OCI-LY3 (cell line): ENCODE data around the gene FRMPD1.

ENCODE experiments used
- H2AFZ ChIP-seq: fragments of 200-600, 300-600 bp; shearing (Covaris generic); 2 replicates; pipeline ENCODE4 v1.6.0; 2014; ENCODE audit warnings: antibody characterized with exemption, low read depth, low read length
- H3K27ac ChIP-seq: fragments of 200-600, 300-600 bp; sonication (generic); 2 replicates; pipeline ENCODE4 v1.5.1; 2014; ENCODE audit warnings: mild to moderate bottlenecking, low read length, moderate library complexity, mixed read lengths
- H3K27me3 ChIP-seq: fragments of 200-600, 300-600 bp; sonication (generic); 2 replicates; pipeline ENCODE4 v1.6.1; 2014; ENCODE audit warnings: low read depth, low read length, mixed read lengths
- H3K36me3 ChIP-seq: fragments of 200-600, 300-600 bp; sonication (generic); replicated peaks from 2 replicates; pipeline ENCODE3; 2014; ENCODE audit warnings: low read depth, low read length, mixed read lengths
- H3K4me1 ChIP-seq: fragments of 300-600, 200-600 bp; sonication (generic); 2 replicates; pipeline ENCODE4 v1.6.1; 2014; ENCODE audit warnings: low read length, mixed read lengths
- H3K4me2 ChIP-seq: fragments of 200-600, 300-600 bp; sonication (generic); 2 replicates; pipeline ENCODE4 v1.6.1; 2014; ENCODE audit warnings: low read length, mixed read lengths
- H3K4me3 ChIP-seq: fragments of 300-600, 200-600 bp; sonication (generic); 2 replicates; pipeline ENCODE4 v1.5.1; 2014; ENCODE audit warnings: antibody characterized with exemption, mild to moderate bottlenecking, low read length, moderate library complexity
- H3K79me2 ChIP-seq: fragments of 300-600, 200-600 bp; shearing (Covaris generic); 2 replicates; pipeline ENCODE4 v1.6.1; 2014; ENCODE audit warnings: mild to moderate bottlenecking, low read length, mixed read lengths
- H3K9ac ChIP-seq: fragments of 300-600, 200-600 bp; shearing (Covaris generic); 2 replicates; pipeline ENCODE4 v1.6.0; 2014; ENCODE audit warnings: mild to moderate bottlenecking, low read length, moderate library complexity
- H3K9me3 ChIP-seq: fragments of 200-600, 300-600 bp; shearing (Covaris generic); 2 replicates; pipeline ENCODE4 v1.6.1; 2014; ENCODE audit warnings: low read length, mixed read lengths; ENCODE audit not compliant: insufficient read depth
- H4K20me1 ChIP-seq: fragments of 200-600, 300-600 bp; sonication (generic); 2 replicates; pipeline ENCODE4 v1.6.1; 2016; ENCODE audit warnings: low read length, mixed read lengths; ENCODE audit not compliant: insufficient read depth
- EZH2phosphoT487 ChIP-seq: fragments of 200-600 bp; shearing (Covaris generic); IDR thresholded peaks from 2 replicates; pipeline ENCODE4 v1.6.1; 2018; ENCODE audit warnings: antibody characterized with exemption, mixed run types, low read depth
- TF ChIP-seq, protein P1 (sequence below): fragments of 200-600, 300-600 bp; sonication (generic); IDR thresholded peaks from 2 replicates; pipeline ENCODE4 v1.5.1; 2014; ENCODE audit warnings: antibody characterized with exemption, low read length, low read depth

Gene FRMPD1

DNA sequence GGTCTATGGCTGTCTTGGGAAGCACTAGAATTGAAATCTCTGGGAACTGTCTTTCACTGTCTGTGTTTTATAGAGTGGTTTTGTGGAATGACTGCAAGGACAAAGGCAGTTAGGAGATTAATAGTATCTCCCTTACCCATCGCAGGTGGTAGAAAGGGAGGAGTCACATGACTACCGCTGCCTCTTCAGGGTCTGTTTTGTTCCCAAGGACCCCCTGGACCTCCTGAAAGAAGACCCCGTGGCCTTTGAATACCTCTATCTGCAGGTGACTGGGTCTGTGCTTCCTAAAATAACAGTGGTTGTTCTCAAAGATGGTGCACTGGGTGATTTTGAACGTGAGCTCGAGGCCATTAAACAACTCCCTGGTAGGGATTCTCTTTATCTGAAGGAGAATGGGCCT, 80.1 kb downstream of the FRMPD1 start:
- no peaks in the 10 kb centered on the region for H4K20me1 ChIP-seq
- TF ChIP-seq EZH2phosphoT487, result no peak
- TF ChIP-seq, protein P1, sequence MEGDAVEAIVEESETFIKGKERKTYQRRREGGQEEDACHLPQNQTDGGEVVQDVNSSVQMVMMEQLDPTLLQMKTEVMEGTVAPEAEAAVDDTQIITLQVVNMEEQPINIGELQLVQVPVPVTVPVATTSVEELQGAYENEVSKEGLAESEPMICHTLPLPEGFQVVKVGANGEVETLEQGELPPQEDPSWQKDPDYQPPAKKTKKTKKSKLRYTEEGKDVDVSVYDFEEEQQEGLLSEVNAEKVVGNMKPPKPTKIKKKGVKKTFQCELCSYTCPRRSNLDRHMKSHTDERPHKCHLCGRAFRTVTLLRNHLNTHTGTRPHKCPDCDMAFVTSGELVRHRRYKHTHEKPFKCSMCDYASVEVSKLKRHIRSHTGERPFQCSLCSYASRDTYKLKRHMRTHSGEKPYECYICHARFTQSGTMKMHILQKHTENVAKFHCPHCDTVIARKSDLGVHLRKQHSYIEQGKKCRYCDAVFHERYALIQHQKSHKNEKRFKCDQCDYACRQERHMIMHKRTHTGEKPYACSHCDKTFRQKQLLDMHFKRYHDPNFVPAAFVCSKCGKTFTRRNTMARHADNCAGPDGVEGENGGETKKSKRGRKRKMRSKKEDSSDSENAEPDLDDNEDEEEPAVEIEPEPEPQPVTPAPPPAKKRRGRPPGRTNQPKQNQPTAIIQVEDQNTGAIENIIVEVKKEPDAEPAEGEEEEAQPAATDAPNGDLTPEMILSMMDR, result no peak
- H3K4me1 ChIP-seq, result no peaks in the 10 kb centered on the region
- H3K79me2 ChIP-seq, result no peaks in the 10 kb centered on the region
- no peak overlapping the region for H2AFZ ChIP-seq
- H3K9ac ChIP-seq, result no peak overlapping the region
- no peaks in the 10 kb centered on the region for H3K36me3 ChIP-seq
- H3K9me3 ChIP-seq, result no peaks in the 10 kb centered on the region
- H3K27me3 ChIP-seq, result peaks cover 7% of the 10 kb centered on the region; the same call in 1 of the 2 replicates
- no peak overlapping the region for H3K27ac ChIP-seq
- H3K4me3 ChIP-seq, result no peak overlapping the region
- no peak overlapping the region for H3K4me2 ChIP-seq

DNA sequence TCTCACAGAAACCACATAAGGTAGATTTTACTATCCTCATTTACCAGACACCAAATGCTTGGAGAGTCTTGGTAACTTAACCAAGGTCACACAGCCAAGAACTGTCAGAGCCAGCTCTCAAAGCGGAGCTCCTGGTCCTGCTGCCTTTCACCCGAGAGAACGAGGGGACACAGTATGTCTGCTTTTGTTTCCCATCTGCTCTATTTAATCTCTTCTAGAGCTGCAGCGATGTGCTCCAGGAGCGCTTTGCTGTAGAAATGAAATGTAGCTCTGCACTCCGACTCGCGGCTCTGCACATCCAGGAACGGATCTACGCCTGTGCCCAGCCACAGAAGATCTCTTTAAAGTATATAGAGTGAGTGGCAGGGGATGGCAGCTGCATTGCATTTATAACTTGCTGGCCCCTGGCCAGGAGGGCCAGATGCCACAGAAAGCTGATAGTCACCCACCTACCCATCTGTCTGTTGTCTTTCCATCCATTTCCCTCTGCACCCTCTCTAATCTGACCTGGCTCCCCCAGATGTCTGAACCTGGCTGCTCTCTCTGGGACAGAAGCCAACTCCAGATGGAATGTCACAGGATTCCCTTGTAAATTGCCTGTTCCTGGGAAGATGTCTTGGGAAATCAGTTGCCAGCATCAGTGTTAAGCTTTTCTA, 81.5 kb downstream of the FRMPD1 start:
- H3K79me2 ChIP-seq, result no peaks in the 10 kb centered on the region
- H3K36me3 ChIP-seq, result no peaks in the 10 kb centered on the region
- H3K4me3 ChIP-seq, result no peak overlapping the region
- H3K27me3 ChIP-seq, result peaks cover 7% of the 10 kb centered on the region; the same call in 1 of the 2 replicates
- H3K27ac ChIP-seq, result no peak overlapping the region
- no peaks in the 10 kb centered on the region for H3K9me3 ChIP-seq
- H2AFZ ChIP-seq, result no peak overlapping the region
- H3K4me2 ChIP-seq, result no peak overlapping the region
- no peaks in the 10 kb centered on the region for H4K20me1 ChIP-seq
- H3K9ac ChIP-seq, result no peak overlapping the region
- no peaks in the 10 kb centered on the region for H3K4me1 ChIP-seq
- no peak for TF ChIP-seq EZH2phosphoT487
- TF ChIP-seq, protein P1, result no peak

GRCh38 chr9:37732952-37733351, 82.2 kb downstream of the FRMPD1 start:
- no peaks in the 10 kb centered on the region for H3K9me3 ChIP-seq
- H3K9ac ChIP-seq, result no peak overlapping the region
- no peak overlapping the region for H3K4me2 ChIP-seq
- no peaks in the 10 kb centered on the region for H3K4me1 ChIP-seq
- no peak overlapping the region for H3K27ac ChIP-seq
- H3K4me3 ChIP-seq, result no peak overlapping the region
- H2AFZ ChIP-seq, result no peak overlapping the region
- H4K20me1 ChIP-seq, result no peaks in the 10 kb centered on the region
- H3K79me2 ChIP-seq, result no peaks in the 10 kb centered on the region
- H3K27me3 ChIP-seq, result peaks cover 7% of the 10 kb centered on the region; the same call in 1 of the 2 replicates
- no peak for TF ChIP-seq EZH2phosphoT487
- TF ChIP-seq, protein P1, result no peak
- no peaks in the 10 kb centered on the region for H3K36me3 ChIP-seq

GRCh38 chr9:37739222-37739621, 88.5 kb downstream of the FRMPD1 start:
- H3K36me3 ChIP-seq, result no peaks in the 10 kb centered on the region
- no peak for TF ChIP-seq EZH2phosphoT487
- TF ChIP-seq, protein P1, result no peak

More at GRCh38 chr9:37739222-37739621, 88.5 kb downstream of the FRMPD1 start:
- no peak overlapping the region for H3K4me3 ChIP-seq
- H3K9me3 ChIP-seq, result no peaks in the 10 kb centered on the region
- no peaks in the 10 kb centered on the region for H3K4me1 ChIP-seq
- no peaks in the 10 kb centered on the region for H3K27me3 ChIP-seq
- H3K79me2 ChIP-seq, result no peaks in the 10 kb centered on the region
- H3K9ac ChIP-seq, result no peak overlapping the region
- H3K4me2 ChIP-seq, result no peak overlapping the region
- H3K27ac ChIP-seq, result no peak overlapping the region
- H4K20me1 ChIP-seq, result no peaks in the 10 kb centered on the region
- H2AFZ ChIP-seq, result no peak overlapping the region
